22Rv1 (cell line): ENCODE data around the gene ANGEL1.
A peak's percentile ranks its signal among the peaks of the same experiment; 100 is the strongest.

Experiments
- ZFX ChIP-seq: fragments of 450-650 bp; IDR thresholded peaks from 2 replicates; pipeline ENCODE4 v1.6.1; 2017; ENCODE audit warnings: antibody characterized with exemption, borderline replicate concordance
- TF ChIP-seq, protein P1 (sequence below): fragments of 450-650 bp; IDR thresholded peaks from 2 replicates; pipeline ENCODE4 v1.5.1; 2017; ENCODE audit warnings: mild to moderate bottlenecking

DNA sequence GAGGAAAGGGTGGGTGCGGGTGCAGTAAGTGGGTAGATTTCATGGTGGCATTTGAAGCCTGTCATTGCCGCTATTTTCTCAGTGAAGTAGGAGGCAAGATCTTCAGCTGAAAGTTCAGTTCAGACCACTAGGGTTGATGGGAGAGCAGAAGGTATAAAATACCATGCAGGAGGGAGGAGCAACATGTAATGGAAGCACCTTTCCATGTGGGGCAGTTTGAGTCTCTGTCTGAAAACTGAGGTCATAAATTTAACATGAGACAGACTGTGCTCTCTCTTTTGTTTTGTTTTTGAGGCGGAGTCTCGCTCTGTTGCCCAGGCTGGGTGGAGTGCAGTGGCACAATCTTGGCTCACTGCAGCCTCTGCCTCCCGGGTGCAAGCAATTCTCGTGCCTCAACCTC lies 36.2 kb upstream of the ANGEL1 start:
- TF ChIP-seq, protein P1, sequence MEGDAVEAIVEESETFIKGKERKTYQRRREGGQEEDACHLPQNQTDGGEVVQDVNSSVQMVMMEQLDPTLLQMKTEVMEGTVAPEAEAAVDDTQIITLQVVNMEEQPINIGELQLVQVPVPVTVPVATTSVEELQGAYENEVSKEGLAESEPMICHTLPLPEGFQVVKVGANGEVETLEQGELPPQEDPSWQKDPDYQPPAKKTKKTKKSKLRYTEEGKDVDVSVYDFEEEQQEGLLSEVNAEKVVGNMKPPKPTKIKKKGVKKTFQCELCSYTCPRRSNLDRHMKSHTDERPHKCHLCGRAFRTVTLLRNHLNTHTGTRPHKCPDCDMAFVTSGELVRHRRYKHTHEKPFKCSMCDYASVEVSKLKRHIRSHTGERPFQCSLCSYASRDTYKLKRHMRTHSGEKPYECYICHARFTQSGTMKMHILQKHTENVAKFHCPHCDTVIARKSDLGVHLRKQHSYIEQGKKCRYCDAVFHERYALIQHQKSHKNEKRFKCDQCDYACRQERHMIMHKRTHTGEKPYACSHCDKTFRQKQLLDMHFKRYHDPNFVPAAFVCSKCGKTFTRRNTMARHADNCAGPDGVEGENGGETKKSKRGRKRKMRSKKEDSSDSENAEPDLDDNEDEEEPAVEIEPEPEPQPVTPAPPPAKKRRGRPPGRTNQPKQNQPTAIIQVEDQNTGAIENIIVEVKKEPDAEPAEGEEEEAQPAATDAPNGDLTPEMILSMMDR = peak; percentile 14; the same call in 1 of the 2 replicates
- TF ChIP-seq ZFX = no peak
